ENCODE measurements around the gene THPO.
A peak's percentile ranks its signal among the peaks of the same experiment; 100 is the strongest.

THPO gene

GRCh38 chr3:184377882-184378445, at the start of gene THPO:
Gene THPO, minus strand, starts transcription at chr3:184378207. Its CDS starts 1,948 bp downstream, at chr3:184376259.
- DNase-seq, result no peak

- no peak for DNase-seq
These were observed 48.7 kb upstream of the THPO start for GRCh38 chr3:184426691-184427141.

GRCh38 chr3:184423561-184423960, 45.6 kb upstream of the THPO start:
- no peak for DNase-seq

- no peak for DNase-seq
These were observed 41.2 kb upstream of the THPO start for GRCh38 chr3:184419171-184419570.

- peak; percentile 65 for DNase-seq
These were observed 39.8 kb upstream of the THPO start for GRCh38 chr3:184417619-184418327.

- DNase-seq, result no peak
These were observed 37.1 kb upstream of the THPO start for GRCh38 chr3:184415203-184415490.

- DNase-seq, result no peak
These were observed 36.6 kb upstream of the THPO start for GRCh38 chr3:184414418-184415202.

- DNase-seq, result no peak
These were observed 32.0 kb upstream of the THPO start for GRCh38 chr3:184409946-184410500.

- no peak for DNase-seq
These were observed 31.4 kb upstream of the THPO start for GRCh38 chr3:184409331-184409926.

GRCh38 chr3:184405075-184406030, 27.3 kb upstream of the THPO start:
- no peak for DNase-seq

- no peak for DNase-seq
These were observed 21.4 kb upstream of the THPO start for GRCh38 chr3:184399410-184399809.

GRCh38 chr3:184395320-184395660, 17.3 kb upstream of the THPO start:
- no peak for DNase-seq

GRCh38 chr3:184391266-184391665, 13.3 kb upstream of the THPO start:
- DNase-seq, result no peak

- DNase-seq, result no peak
These were observed 12.0 kb upstream of the THPO start for GRCh38 chr3:184389935-184390528.

GRCh38 chr3:184389384-184389783, 11.4 kb upstream of the THPO start:
- no peak for DNase-seq

- no peak for DNase-seq
These were observed 10.9 kb upstream of the THPO start for GRCh38 chr3:184388936-184389230.

- no peak for DNase-seq
These were observed 10.3 kb upstream of the THPO start for GRCh38 chr3:184388164-184388935.

- no peak for DNase-seq
These were observed 9.2 kb upstream of the THPO start for GRCh38 chr3:184387174-184387714.

GRCh38 chr3:184386047-184386806, 8.2 kb upstream of the THPO start:
- no peak for DNase-seq

GRCh38 chr3:184384856-184385422, 6.9 kb upstream of the THPO start:
- no peak for DNase-seq

Measured in activated gamma-delta T cell treated with Interleukin-2 at 50 U/mL for 16 hours (primary cell).